Measurements from ENCODE around the gene TSC2. TPM values are rescaled to one million over a fixed set of nuclear protein-coding genes. Genes with fewer than 3 reads are reported as not detected.

TSC2 gene
- total RNA-seq, 6 experiments from 2014 or later = 25.7 to 124 (median 59.4) TPM

- ATAC-seq (no peak), DNase-seq (no peak)
- no peaks in the 10 kb centered on the region for H3K27me3 ChIP-seq
- peaks cover 0 to 51% (median 5%) of the 10 kb centered on the region in 4 donors for H3K36me3 ChIP-seq
- no peak overlapping the region for H3K4me3 ChIP-seq
- no peaks in the 10 kb centered on the region for H3K4me1 ChIP-seq
- H3K27ac ChIP-seq = no peak overlapping the region
- 80% methylated on average over 6 of the region's 10 CpGs for WGBS (ENCODE audit: insufficient coverage, low coverage, low lambda C conversion rate, missing lambda C conversion rate)
- TF ChIP-seq POLR2A (IDR thresholded peaks at IDR 0.05) (no peak), CTCF (IDR thresholded peaks at IDR 0.05) (no peak)
- intact Hi-C loops (cut with DNase I) = no loop called here
- no peaks in the 10 kb centered on the region for H3K9me3 ChIP-seq
Measured at GRCh38 chr16:2057438-2057837, 9.7 kb downstream of the TSC2 start.

GRCh38 chr16:2058420-2058819 lies 10.6 kb downstream of the TSC2 start:
- WGBS (ENCODE audit: insufficient coverage, low coverage, low lambda C conversion rate, missing lambda C conversion rate) = 88% methylated on average over 4 of the region's 13 CpGs
- DNase-seq = no peak

GRCh38 chr16:2058872-2059271 lies 11.1 kb downstream of the TSC2 start:
- intact Hi-C loops (cut with DNase I) = no loop called here
- Histone ChIP-seq H3K4me3 (no peak overlapping the region), H3K9me3 (no peaks in the 10 kb centered on the region), H3K36me3 (peaks cover 0 to 43% (median 4%) of the 10 kb centered on the region in 4 donors), H3K4me1 (peaks cover 0 to 1% (median 0%) of the 10 kb centered on the region in 4 donors), H3K27ac (no peak overlapping the region), H3K27me3 (no peaks in the 10 kb centered on the region)
- WGBS (ENCODE audit: insufficient coverage, low coverage, low lambda C conversion rate, missing lambda C conversion rate) = 100% methylated on average over 3 of the region's 10 CpGs
- ATAC-seq = no peak
- no peak for TF ChIP-seq CTCF (IDR thresholded peaks at IDR 0.05)
- no peak for TF ChIP-seq POLR2A (IDR thresholded peaks at IDR 0.05)
- DNase-seq = no peak

More at GRCh38 chr16:2058420-2058819, 10.6 kb downstream of the TSC2 start:
- no peaks in the 10 kb centered on the region for H3K4me1 ChIP-seq
- intact Hi-C loops (cut with DNase I) = no loop called here
- H3K9me3 ChIP-seq = no peaks in the 10 kb centered on the region
- no peak for TF ChIP-seq POLR2A (IDR thresholded peaks at IDR 0.05)
- TF ChIP-seq CTCF (IDR thresholded peaks at IDR 0.05) = no peak
- no peak for ATAC-seq
- H3K36me3 ChIP-seq = peaks cover 0 to 45% (median 4%) of the 10 kb centered on the region in 4 donors
- no peak overlapping the region for H3K4me3 ChIP-seq
- no peak overlapping the region for H3K27ac ChIP-seq
- H3K27me3 ChIP-seq = no peaks in the 10 kb centered on the region

GRCh38 chr16:2060346-2060745 lies 12.6 kb downstream of the TSC2 start:
- H3K9me3 ChIP-seq = no peaks in the 10 kb centered on the region
- no peak for DNase-seq
- H3K27me3 ChIP-seq = no peaks in the 10 kb centered on the region
- no peak for ATAC-seq
- peaks cover 0 to 38% (median 4%) of the 10 kb centered on the region in 4 donors for H3K36me3 ChIP-seq
- H3K27ac ChIP-seq = no peak overlapping the region
- H3K4me3 ChIP-seq = no peak overlapping the region
- TF ChIP-seq POLR2A (IDR thresholded peaks at IDR 0.05) (no peak), CTCF (IDR thresholded peaks at IDR 0.05) (no peak)
- peaks cover 0 to 8% (median 4%) of the 10 kb centered on the region in 4 donors for H3K4me1 ChIP-seq
- intact Hi-C loops (cut with DNase I) = loop anchor here in 1 of 2 donors (5.0 kb wide), 1 partner anchor 43 kb away; the partner anchor contains the start of gene NPW
- WGBS (ENCODE audit: insufficient coverage, low coverage, low lambda C conversion rate, missing lambda C conversion rate) = 89% methylated on average over 5 of the region's 17 CpGs

Measured in right lobe of liver (tissue), 6 donors.